Prostate gland (tissue), 2 donors: ENCODE data around the gene INPP5K.

Source experiments
- CTCF ChIP-seq, 4 experiments: fragments of 200-600 bp in 2 of 4; fragments of 450-650 bp in 2 of 4; sonication (generic) in 2 of 4; IDR thresholded peaks; 1 replicate in 3 of 4; 2 replicates in 1 of 4; pipeline ENCODE4 v1.5.1; 2016 to 2019; ENCODE audit warnings: antibody characterized with exemption in 4 of 4, mild to moderate bottlenecking in 2 of 4, moderate library complexity in 2 of 4
- POLR2A ChIP-seq: fragments of 450-650 bp; IDR thresholded peaks from one replicate; pipeline ENCODE4 v1.6.1; 2016; ENCODE audit warnings: antibody characterized with exemption, mild to moderate bottlenecking
- POLR2AphosphoS5 ChIP-seq: sonication (generic); formaldehyde crosslinking; IDR thresholded peaks from one replicate; pipeline ENCODE4 v1.6.1; 2017; ENCODE audit warnings: antibody characterized with exemption

GRCh38 chr17:1553354-1554266 is 37.2 kb upstream of the INPP5K start:
- TF ChIP-seq CTCF (IDR thresholded peaks at IDR 0.05) (no peak), POLR2A (no peak), POLR2AphosphoS5 (no peak)
